H1 (cell line): Measurements from ENCODE around the gene EXOSC7. TPM values are rescaled to one million over a fixed set of nuclear protein-coding genes. Genes with fewer than 3 reads are reported as not detected.

Source experiments
- CTCF ChIA-PET: fragments of 300-600 bp; sonication (Branson Sonifier 250); formaldehyde crosslinking; loops from one replicate; lab custom pipeline; 2021; ENCODE audit not compliant: partially characterized antibody; lab: Charles Lee
- POLR2A ChIA-PET: fragments of 300-600 bp; sonication (Branson Sonifier 250); formaldehyde crosslinking; loops from one replicate; lab custom pipeline; 2021; ENCODE audit warnings: inconsistent platforms; ENCODE audit not compliant: partially characterized antibody; lab: Charles Lee
- DNase-seq, 2 experiments: peaks; one replicate each; pipeline versions ENCODE4 v3.0.0 to v3.0.0-alpha.2; 2010 to 2022; ENCODE audit warnings: low spot score in 2 of 2, low read depth in 1 of 2, mixed read lengths in 1 of 2
- FAIRE-seq: peaks from 2 replicates; lab custom pipeline; 2011; peaks lifted over from hg19 to GRCh38; lab: Jason Lieb, UNC
- H2AFZ ChIP-seq: 2 replicates; pipeline ENCODE4 v1.8.1; 2012; ENCODE audit warnings: low read length, inconsistent platforms
- H2AK5ac ChIP-seq: 2 replicates; pipeline ENCODE4 v1.6.1; 2013; ENCODE audit warnings: low read depth, low read length
- H2BK120ac ChIP-seq: replicated peaks from 2 replicates; pipeline ENCODE3; 2013; ENCODE audit warnings: low read depth, low read length, inconsistent platforms
- H2BK12ac ChIP-seq: 2 replicates; pipeline ENCODE4 v1.6.1; 2013; ENCODE audit warnings: low read depth, low read length
- H2BK15ac ChIP-seq: 2 replicates; pipeline ENCODE4 v1.6.1; 2013; ENCODE audit warnings: low read length
- H2BK20ac ChIP-seq: 2 replicates; pipeline ENCODE4 v1.6.1; 2013; ENCODE audit warnings: low read length
- H2BK5ac ChIP-seq: 2 replicates; pipeline ENCODE4 v1.6.1; 2013; ENCODE audit warnings: low read depth, low read length
- H3K14ac ChIP-seq: 2 replicates; pipeline ENCODE4 v1.6.1; 2013; ENCODE audit warnings: inconsistent platforms; ENCODE audit not compliant: insufficient read length
- H3K18ac ChIP-seq: 2 replicates; pipeline ENCODE4 v1.6.1; 2013; ENCODE audit warnings: low read length; ENCODE audit errors: extremely low read depth
- H3K23ac ChIP-seq: 2 replicates; pipeline ENCODE4 v1.6.1; 2013; ENCODE audit warnings: inconsistent platforms; ENCODE audit not compliant: insufficient read length
- H3K23me2 ChIP-seq: 2 replicates; pipeline ENCODE4 v1.6.1; 2013; ENCODE audit warnings: low read depth, low read length
- H3K27ac ChIP-seq: 2 replicates; pipeline ENCODE4 v1.6.1; 2011; ENCODE audit warnings: low read depth, low read length, inconsistent platforms
- H3K27me3 ChIP-seq, 4 experiments: replicated peaks in 1 of 4; 1 replicate in 1 of 4; 2 replicates in 3 of 4; pipeline versions ENCODE4 v1.6.1 to v1.8.1; 2011 to 2013; ENCODE audit warnings: low read length in 3 of 4, mild to moderate bottlenecking in 3 of 4, inconsistent platforms in 2 of 4, mixed read lengths in 2 of 4, moderate library complexity in 1 of 4; ENCODE audit not compliant: control insufficient read depth in 3 of 4, insufficient read depth in 3 of 4; ENCODE audit errors: extremely low read depth in 1 of 4
- H3K36me3 ChIP-seq, 4 experiments: 2 replicates each; pipeline versions ENCODE4 v1.6.1 to v1.8.1; 2011 to 2013; ENCODE audit warnings: mild to moderate bottlenecking in 4 of 4, low read length in 3 of 4, moderate library complexity in 2 of 4, control low read depth in 1 of 4, inconsistent platforms in 1 of 4; ENCODE audit not compliant: insufficient read depth in 4 of 4, control insufficient read depth in 2 of 4
- H3K4ac ChIP-seq: replicated peaks from 2 replicates; pipeline ENCODE3; 2013; ENCODE audit warnings: low read length, low read depth, mixed read lengths, inconsistent platforms; ENCODE audit not compliant: insufficient read length
- H3K4me1 ChIP-seq, 4 experiments: replicated peaks in 1 of 4; 1 replicate in 1 of 4; 2 replicates in 3 of 4; pipeline versions ENCODE4 v1.6.1 to v1.8.1; 2011 to 2013; ENCODE audit warnings: low read length in 3 of 4, inconsistent platforms in 2 of 4, mixed read lengths in 1 of 4; ENCODE audit not compliant: insufficient read depth in 4 of 4, control insufficient read depth in 3 of 4
- H3K4me2 ChIP-seq, 2 experiments: 2 replicates each; pipeline versions ENCODE4 v1.6.1 to v1.8.1; 2011 to 2013; ENCODE audit warnings: low read depth in 2 of 2, low read length in 2 of 2, control low read depth in 1 of 2, inconsistent platforms in 1 of 2, mild to moderate bottlenecking in 1 of 2; ENCODE audit not compliant: insufficient read depth in 1 of 2
- H3K4me3 ChIP-seq, 4 experiments: fragments of 200-600, 300-600 bp in 1 of 4; sonication (generic), shearing (Covaris generic), sonication (Bioruptor Twin) in 1 of 4; 2 replicates each; pipeline versions ENCODE4 v1.5.1 to v1.8.1; 2011 to 2016; ENCODE audit warnings: low read length in 4 of 4, low read depth in 3 of 4, control low read depth in 2 of 4, inconsistent platforms in 2 of 4, mild to moderate bottlenecking in 2 of 4, mixed read lengths in 1 of 4, moderate library complexity in 1 of 4; ENCODE audit not compliant: insufficient read depth in 2 of 4; ENCODE audit errors: extremely low read depth in 1 of 4
- H3K56ac ChIP-seq: replicated peaks from 2 replicates; pipeline ENCODE3; 2013; ENCODE audit warnings: low read depth, mild to moderate bottlenecking, mixed read lengths, low read length, inconsistent platforms; ENCODE audit not compliant: insufficient read length
- H3K79me1 ChIP-seq: 2 replicates; pipeline ENCODE4 v1.6.1; 2013; ENCODE audit warnings: low read depth, low read length, control low read depth
- H3K79me2 ChIP-seq, 2 experiments: 2 replicates each; pipeline versions ENCODE4 v1.6.1 to v1.8.1; 2012 to 2013; ENCODE audit warnings: low read length in 2 of 2, mild to moderate bottlenecking in 2 of 2, inconsistent platforms in 1 of 2; ENCODE audit not compliant: insufficient read depth in 2 of 2, control insufficient read depth in 1 of 2
- H3K9ac ChIP-seq, 4 experiments: replicated peaks in 1 of 4; 1 replicate in 1 of 4; 2 replicates in 3 of 4; pipeline versions ENCODE4 v1.6.1 to v1.8.1; 2011 to 2013; ENCODE audit warnings: low read depth in 3 of 4, low read length in 3 of 4, control low read depth in 2 of 4, mild to moderate bottlenecking in 2 of 4, moderate library complexity in 2 of 4, inconsistent platforms in 1 of 4; ENCODE audit errors: extremely low read depth in 1 of 4
- H3K9me3 ChIP-seq, 2 experiments: 2 replicates each; pipeline versions ENCODE4 v1.6.1 to v1.8.1; 2012 to 2013; ENCODE audit warnings: mild to moderate bottlenecking in 2 of 2, moderate library complexity in 2 of 2, control low read depth in 1 of 2, inconsistent platforms in 1 of 2, low read depth in 1 of 2, low read length in 1 of 2, mixed read lengths in 1 of 2; ENCODE audit not compliant: insufficient read depth in 2 of 2
- H4K20me1 ChIP-seq, 2 experiments: replicated peaks in 1 of 2; 2 replicates each; pipeline versions ENCODE3 to v1.8.1; 2011 to 2013; ENCODE audit warnings: inconsistent platforms in 2 of 2, low read length in 2 of 2, mild to moderate bottlenecking in 1 of 2; ENCODE audit not compliant: insufficient read depth in 2 of 2, control insufficient read depth in 1 of 2
- H4K5ac ChIP-seq: 2 replicates; pipeline ENCODE4 v1.6.1; 2013; ENCODE audit warnings: low read length, low read depth, mixed read lengths, inconsistent platforms; ENCODE audit not compliant: insufficient read length
- H4K8ac ChIP-seq: 2 replicates; pipeline ENCODE4 v1.8.0; 2013; ENCODE audit warnings: mild to moderate bottlenecking, moderate library complexity, low read length, inconsistent platforms; ENCODE audit not compliant: insufficient read depth; ENCODE audit errors: extremely low read depth
- H4K91ac ChIP-seq: replicated peaks from 2 replicates; pipeline ENCODE3; 2013; ENCODE audit warnings: low read length, mixed read lengths, inconsistent platforms; ENCODE audit not compliant: insufficient read length
- CEBPB ChIP-seq: IDR thresholded peaks from 2 replicates; pipeline ENCODE4 v1.6.1; 2012; ENCODE audit warnings: low read depth, low read length
- CHD2 ChIP-seq: IDR thresholded peaks from 2 replicates; pipeline ENCODE4 v1.6.1; 2012; ENCODE audit warnings: low read length, improper control_type of control experiment
- FOSL1 ChIP-seq: IDR thresholded peaks from 2 replicates; pipeline ENCODE4 v1.6.1; 2011; ENCODE audit warnings: mild to moderate bottlenecking, low read depth, low read length, moderate library complexity; ENCODE audit not compliant: insufficient read depth
- GTF2F1 ChIP-seq: IDR thresholded peaks from 2 replicates; pipeline ENCODE4 v1.6.1; 2012; ENCODE audit warnings: low read depth, low read length, improper control_type of control experiment, borderline replicate concordance
- HDAC2 ChIP-seq, 2 experiments: fragments of 300-600 bp in 1 of 2; sonication (generic) in 1 of 2; IDR thresholded peaks; 2 replicates each; pipeline ENCODE4 v1.6.1; 2011 to 2012; ENCODE audit warnings: low read depth in 2 of 2, low read length in 2 of 2, mild to moderate bottlenecking in 2 of 2, moderate library complexity in 2 of 2, borderline replicate concordance in 1 of 2, inconsistent platforms in 1 of 2
- NRF1 ChIP-seq: IDR thresholded peaks from 2 replicates; pipeline ENCODE4 v1.6.1; 2011; ENCODE audit warnings: mild to moderate bottlenecking, low read depth, low read length, improper control_type of control experiment
- SP4 ChIP-seq: IDR thresholded peaks from 2 replicates; pipeline ENCODE4 v1.6.1; 2012; ENCODE audit warnings: low read length, inconsistent platforms
- YY1 ChIP-seq: IDR thresholded peaks from 2 replicates; pipeline ENCODE4 v1.6.1; 2011; ENCODE audit warnings: low read depth, mild to moderate bottlenecking, low read length
- WGBS, 2 experiments: shearing (Covaris generic) in 1 of 2; methylation state at CpG; one replicate each; pipeline versions ENCODE4 v1.1.6 to v1.1.7; 2013 to 2015; ENCODE audit warnings: low lambda C conversion rate in 2 of 2, mixed read lengths in 2 of 2, inconsistent platforms in 1 of 2, low coverage in 1 of 2, missing lambda C conversion rate in 1 of 2; ENCODE audit not compliant: insufficient replicate concordance in 2 of 2, insufficient coverage in 1 of 2, insufficient read length in 1 of 2; ENCODE audit errors: extremely low coverage in 1 of 2, missing lambda C conversion rate in 1 of 2; 5-methylcytosine and 5-hydroxymethylcytosine counted together
- polyA plus RNA-seq, 7 experiments: library from polyadenylated mRNA; depleted of rRNA in 3 of 7; stranded (reverse) in 5 of 7; unstranded in 2 of 7; fragments of >200 nt in 5 of 7; fragments of 200-250 nt in 2 of 7; gene quantifications; 1 replicate in 5 of 7; 2 replicates in 1 of 7; 4 replicates in 1 of 7; pipeline versions ENCODE4 v1.2.1 to v1.2.3, GENCODE V29; 2011 to 2013; ENCODE audit warnings: missing spikeins in 2 of 7, mixed read lengths in 2 of 7
- total RNA-seq: library from RNA; stranded (reverse); fragmentation: NEBNext Ultra II Directional; extraction: Animal tissue kit (Norgen Biotek cat#: 25700); gene quantifications from 2 replicates; pipeline ENCODE4 v1.2.1, GENCODE V29; 2021
- TF ChIP-seq, protein P1 (sequence below): IDR thresholded peaks from 2 replicates; pipeline ENCODE4 v1.6.1; 2011; ENCODE audit warnings: low read depth, mild to moderate bottlenecking, low read length; ENCODE audit not compliant: insufficient read depth
- TF ChIP-seq, protein P2 (sequence below): IDR thresholded peaks from 2 replicates; pipeline ENCODE4 v1.6.1; 2012; ENCODE audit warnings: inconsistent platforms

The EXOSC7 gene
- total and polyA plus RNA-seq, 2 of the 8 experiments (the other 6 are each of a cell fraction or from before 2014, with no cell fraction given), result 92.7 to 94.5 TPM

DNA sequence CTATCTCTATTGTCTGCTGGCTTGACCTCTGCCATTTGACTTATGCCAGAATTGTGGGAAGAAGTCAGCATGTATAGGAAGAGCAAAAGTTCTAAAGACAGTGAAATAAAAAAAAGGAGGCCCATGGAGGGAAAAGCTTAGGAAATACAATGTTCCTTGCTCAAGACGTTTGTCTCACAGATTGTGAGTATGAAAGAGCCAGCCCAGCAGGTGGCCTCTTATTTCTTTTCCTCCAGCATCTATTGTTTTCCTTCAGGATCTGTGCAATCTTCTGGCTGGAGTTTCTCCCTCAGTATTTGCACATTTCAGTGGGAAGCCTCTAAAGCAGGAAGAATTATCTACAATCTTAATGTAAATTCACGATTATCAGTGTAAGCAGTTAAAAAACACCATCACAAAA is 43.8 kb upstream of the EXOSC7 start:
- Histone ChIP-seq H3K4ac (no peak overlapping the region), H3K9me3 (no peaks in the 10 kb centered on the region), H4K5ac (no peak overlapping the region), H2BK5ac (no peak overlapping the region), H4K20me1 (peaks cover 4 to 8% of the 10 kb centered on the region in 2 experiments), H3K4me2 (no peak overlapping the region), H3K23me2 (no peaks in the 10 kb centered on the region), H2BK15ac (no peak overlapping the region), H3K27ac (no peak overlapping the region), H3K79me1 (no peaks in the 10 kb centered on the region; the same call in 1 of the 2 replicates), H3K4me3 (no peak overlapping the region), H3K79me2 (no peaks in the 10 kb centered on the region), H3K27me3 (no peaks in the 10 kb centered on the region), H3K23ac (no peak overlapping the region), H2BK120ac (no peak overlapping the region), H2AFZ (no peak overlapping the region), H3K36me3 (peaks cover 3 to 23% (median 8%) of the 10 kb centered on the region in 4 experiments; a peak in 6 of 8 replicates), H3K18ac (no peak overlapping the region), H4K8ac (no peak overlapping the region), H2AK5ac (no peak overlapping the region), H4K91ac (no peak overlapping the region), H2BK20ac (no peak overlapping the region), H3K4me1 (peaks cover 0 to 3% (median 0%) of the 10 kb centered on the region in 4 experiments; a peak in 1 of 7 replicates), H3K56ac (no peak overlapping the region), H3K14ac (no peak overlapping the region), H2BK12ac (no peak overlapping the region), H3K9ac (no peak overlapping the region)
- ChIA-PET CTCF (interaction anchor here (1.4 kb wide), 1 partner anchor 15 kb away, joined by 3 read pairs; no protein-coding TSS in a partner anchor), POLR2A (no interaction called here)
- FAIRE-seq (no peak), DNase-seq (no peak)
- no peak for TF ChIP-seq YY1
- TF ChIP-seq NRF1, result no peak
- TF ChIP-seq, protein P1, sequence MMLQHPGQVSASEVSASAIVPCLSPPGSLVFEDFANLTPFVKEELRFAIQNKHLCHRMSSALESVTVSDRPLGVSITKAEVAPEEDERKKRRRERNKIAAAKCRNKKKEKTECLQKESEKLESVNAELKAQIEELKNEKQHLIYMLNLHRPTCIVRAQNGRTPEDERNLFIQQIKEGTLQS, result no peak
- no peak for TF ChIP-seq CEBPB
- TF ChIP-seq CHD2, result no peak
- TF ChIP-seq FOSL1, result no peak
- no peak for TF ChIP-seq SP4
- TF ChIP-seq, protein P2, sequence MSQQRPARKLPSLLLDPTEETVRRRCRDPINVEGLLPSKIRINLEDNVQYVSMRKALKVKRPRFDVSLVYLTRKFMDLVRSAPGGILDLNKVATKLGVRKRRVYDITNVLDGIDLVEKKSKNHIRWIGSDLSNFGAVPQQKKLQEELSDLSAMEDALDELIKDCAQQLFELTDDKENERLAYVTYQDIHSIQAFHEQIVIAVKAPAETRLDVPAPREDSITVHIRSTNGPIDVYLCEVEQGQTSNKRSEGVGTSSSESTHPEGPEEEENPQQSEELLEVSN, result no peak
- no peak for TF ChIP-seq HDAC2 (IDR thresholded peaks at IDR 0.05; ENCODE audit: borderline replicate concordance in 1 of 2, low read depth in 2 of 2, low read length in 2 of 2)
- no peak for TF ChIP-seq GTF2F1
- 84% methylated on average over 2 of the region's 2 CpGs; no CpG with 5 or more reads in 1 of the 2 experiments for WGBS, 2 experiments
